HG03565 (cell line): ENCODE measurements around the gene SLC25A26.

ENCODE experiments used
- ATAC-seq: cut with Tn5 transposase; IDR thresholded peaks from one replicate; pipeline ENCODE4 v1.9.1; 2021; ENCODE audit warnings: mild to moderate bottlenecking, moderate library complexity; ENCODE audit not compliant: unreplicated experiment

The SLC25A26 gene

GRCh38 chr3:66365080-66365479, 144.3 kb downstream of the SLC25A26 start:
- no peak for ATAC-seq

GRCh38 chr3:66366747-66367146, 145.9 kb downstream of the SLC25A26 start:
- ATAC-seq: no peak

- ATAC-seq: no peak
Observed at GRCh38 chr3:66367979-66368378, 147.2 kb downstream of the SLC25A26 start.

GRCh38 chr3:66370179-66370578, 149.4 kb downstream of the SLC25A26 start:
- no peak for ATAC-seq

GRCh38 chr3:66371432-66371831, 150.6 kb downstream of the SLC25A26 start:
- no peak for ATAC-seq

GRCh38 chr3:66372681-66373350, 152.0 kb downstream of the SLC25A26 start:
- no peak for ATAC-seq

- ATAC-seq: no peak
Observed at GRCh38 chr3:66376568-66376967, 155.8 kb downstream of the SLC25A26 start.

GRCh38 chr3:66377800-66378199, 157.0 kb downstream of the SLC25A26 start:
- no peak for ATAC-seq

- no peak for ATAC-seq
Observed at GRCh38 chr3:66378256-66378655, 157.5 kb downstream of the SLC25A26 start.

- ATAC-seq: no peak
Observed at GRCh38 chr3:66379565-66379964, 158.8 kb downstream of the SLC25A26 start.

GRCh38 chr3:66380200-66380932, 159.6 kb downstream of the SLC25A26 start:
- ATAC-seq: no peak

- no peak for ATAC-seq
Observed at GRCh38 chr3:66381626-66382025, 160.8 kb downstream of the SLC25A26 start.

- no peak for ATAC-seq
Observed at GRCh38 chr3:66382142-66382541, 161.3 kb downstream of the SLC25A26 start.

- no peak for ATAC-seq
Observed at GRCh38 chr3:66383023-66383422, 162.2 kb downstream of the SLC25A26 start.

- ATAC-seq: no peak
Observed at GRCh38 chr3:66383998-66384745, 163.4 kb downstream of the SLC25A26 start.

GRCh38 chr3:66385066-66385465, 164.3 kb downstream of the SLC25A26 start:
- no peak for ATAC-seq

- peak; percentile 63 for ATAC-seq
Observed at GRCh38 chr3:66386011-66386924, 165.5 kb downstream of the SLC25A26 start.

GRCh38 chr3:66386925-66387650, 166.3 kb downstream of the SLC25A26 start:
- peak; percentile 42 for ATAC-seq

GRCh38 chr3:66390013-66390412, 169.2 kb downstream of the SLC25A26 start:
- peak; percentile 33 for ATAC-seq

GRCh38 chr3:66392512-66392911, 171.7 kb downstream of the SLC25A26 start:
- no peak for ATAC-seq
